Common myeloid progenitor, CD34-positive (primary cell): Measurements from ENCODE around the gene RAB28.

Experiments used
- CTCF ChIA-PET: fragments of 350-600 bp; sonication (Branson Sonifier 250); formaldehyde crosslinking; loops from one replicate; lab custom pipeline; 2021; ENCODE audit warnings: antibody characterized with exemption; lab: Charles Lee
- POLR2A ChIA-PET: fragments of 350-600 bp; sonication (Branson Sonifier 250); formaldehyde crosslinking; loops from one replicate; lab custom pipeline; 2021; ENCODE audit warnings: antibody characterized with exemption; lab: Charles Lee
- DNase-seq, 3 donors: peaks; one replicate each; pipeline versions ENCODE4 v3.0.0 to v3.0.0-alpha.2; 2013
- H3K27ac ChIP-seq, 2 experiments: 1 replicate in 1 of 2; 2 replicates in 1 of 2; pipeline ENCODE4 v1.7.0; 2013; ENCODE audit warnings: inconsistent platforms in 2 of 2, low read length in 2 of 2, mild to moderate bottlenecking in 2 of 2, low read depth in 1 of 2, moderate library complexity in 1 of 2; ENCODE audit not compliant: severe bottlenecking in 2 of 2, insufficient read depth in 1 of 2, poor library complexity in 1 of 2
- H3K27me3 ChIP-seq, 5 experiments: replicated peaks in 2 of 5; 1 replicate in 3 of 5; 2 replicates in 2 of 5; pipeline versions ENCODE4 v1.6.1 to v1.7.0; 2013; ENCODE audit warnings: low read length in 4 of 5, mild to moderate bottlenecking in 2 of 5, moderate library complexity in 2 of 5, inconsistent platforms in 1 of 5; ENCODE audit not compliant: insufficient read depth in 5 of 5, control insufficient read depth in 4 of 5
- H3K36me3 ChIP-seq, 4 experiments: 1 replicate in 2 of 4; 2 replicates in 2 of 4; pipeline versions ENCODE4 v1.6.1 to v1.7.0; 2013; ENCODE audit warnings: low read length in 3 of 4, control low read depth in 1 of 4, mild to moderate bottlenecking in 1 of 4; ENCODE audit not compliant: control insufficient read depth in 4 of 4, insufficient read depth in 4 of 4
- H3K4me1 ChIP-seq, 4 experiments: 1 replicate in 3 of 4; 2 replicates in 1 of 4; pipeline versions ENCODE4 v1.6.1 to v1.7.1; 2013; ENCODE audit warnings: low read length in 3 of 4, mild to moderate bottlenecking in 3 of 4, control low read depth in 1 of 4, inconsistent platforms in 1 of 4, moderate library complexity in 1 of 4; ENCODE audit not compliant: control insufficient read depth in 4 of 4, insufficient read depth in 4 of 4; ENCODE audit errors: control extremely low read depth in 1 of 4
- H3K4me3 ChIP-seq, 7 experiments: 1 replicate in 4 of 7; 2 replicates in 3 of 7; pipeline versions ENCODE4 v1.5.1 to v1.7.0; 2013; ENCODE audit warnings: mild to moderate bottlenecking in 7 of 7, low read length in 6 of 7, moderate library complexity in 6 of 7, inconsistent platforms in 2 of 7, low read depth in 2 of 7, control low read depth in 1 of 7; ENCODE audit not compliant: insufficient read depth in 4 of 7, control insufficient read depth in 1 of 7; ENCODE audit errors: extremely low read depth in 1 of 7
- H3K9me3 ChIP-seq, 5 experiments: 1 replicate in 4 of 5; 2 replicates in 1 of 5; pipeline versions ENCODE4 v1.6.1 to v1.7.1; 2013; ENCODE audit warnings: low read length in 4 of 5, mild to moderate bottlenecking in 2 of 5, inconsistent platforms in 1 of 5, low read depth in 1 of 5, moderate library complexity in 1 of 5; ENCODE audit not compliant: control insufficient read depth in 4 of 5, insufficient read depth in 2 of 5; ENCODE audit errors: control extremely low read depth in 1 of 5
- WGBS: methylation state at CpG from one replicate; pipeline ENCODE4 v1.1.5; 2013; ENCODE audit not compliant: insufficient coverage; 5-methylcytosine and 5-hydroxymethylcytosine counted together

Gene RAB28

DNA sequence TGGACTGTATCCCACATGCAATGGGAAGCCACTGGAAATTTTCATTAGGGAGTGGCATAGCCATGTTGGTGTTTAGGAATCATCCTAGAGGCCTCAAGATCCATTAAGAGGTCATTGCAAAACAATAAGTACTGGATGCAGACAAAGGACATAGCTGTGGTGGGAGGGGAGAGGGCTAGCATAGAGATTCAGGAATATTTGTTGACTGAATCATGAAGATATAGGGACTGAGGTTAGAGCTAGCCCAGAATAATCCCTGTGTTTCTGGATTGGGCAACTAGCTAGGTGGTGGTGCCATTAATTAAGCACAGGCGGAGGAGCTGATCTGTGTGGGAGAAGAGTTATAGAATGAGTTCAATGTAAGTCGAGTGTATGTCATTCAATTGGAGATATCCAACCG is 135.0 kb downstream of the RAB28 start:
- no peak for DNase-seq
- POLR2A ChIA-PET = no interaction called here
- 97% methylated on average over 3 of the region's 3 CpGs for WGBS
- H3K9me3 ChIP-seq = peaks cover 0 to 4% (median 0%) of the 10 kb centered on the region in 5 experiments
- no peaks in the 10 kb centered on the region for H3K36me3 ChIP-seq
- CTCF ChIA-PET = interaction anchor here (0.6 kb wide), 1 partner anchor 569 kb away, joined by 3 read pairs; no protein-coding TSS in a partner anchor
- H3K27me3 ChIP-seq = no peaks in the 10 kb centered on the region
- no peak overlapping the region for H3K27ac ChIP-seq
- no peak overlapping the region for H3K4me3 ChIP-seq
- H3K4me1 ChIP-seq = no peaks in the 10 kb centered on the region

DNA sequence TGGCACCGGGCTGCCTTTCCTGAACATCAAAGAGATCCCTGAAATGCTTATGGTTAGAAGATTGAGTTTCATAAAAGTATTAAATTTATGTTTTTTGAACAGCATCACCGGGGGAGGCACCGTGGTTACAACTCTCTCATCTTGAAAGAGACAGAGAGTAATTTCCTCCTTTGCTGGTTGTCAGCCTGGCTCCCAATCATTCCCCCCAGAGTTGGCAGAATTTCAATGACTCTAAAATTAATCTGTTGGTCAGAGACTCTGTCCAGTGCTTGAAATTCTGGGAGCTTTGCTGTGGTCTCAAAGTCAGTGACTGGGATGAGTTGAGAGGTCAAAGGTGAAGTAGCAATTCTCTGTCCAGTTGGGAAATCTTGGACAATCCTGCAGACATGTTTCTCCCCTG is 135.9 kb downstream of the RAB28 start:
- H3K36me3 ChIP-seq = no peaks in the 10 kb centered on the region
- CTCF ChIA-PET = no interaction called here
- H3K9me3 ChIP-seq = peaks cover 0 to 4% (median 0%) of the 10 kb centered on the region in 5 experiments
- POLR2A ChIA-PET = no interaction called here
- H3K4me3 ChIP-seq = no peak overlapping the region
- WGBS = 100% methylated on average over 3 of the region's 3 CpGs
- DNase-seq = no peak
- no peak overlapping the region for H3K27ac ChIP-seq
- H3K27me3 ChIP-seq = no peaks in the 10 kb centered on the region
- no peaks in the 10 kb centered on the region for H3K4me1 ChIP-seq

GRCh38 chr4:13347517-13348125 is 136.5 kb downstream of the RAB28 start:
- POLR2A ChIA-PET = no interaction called here

DNA sequence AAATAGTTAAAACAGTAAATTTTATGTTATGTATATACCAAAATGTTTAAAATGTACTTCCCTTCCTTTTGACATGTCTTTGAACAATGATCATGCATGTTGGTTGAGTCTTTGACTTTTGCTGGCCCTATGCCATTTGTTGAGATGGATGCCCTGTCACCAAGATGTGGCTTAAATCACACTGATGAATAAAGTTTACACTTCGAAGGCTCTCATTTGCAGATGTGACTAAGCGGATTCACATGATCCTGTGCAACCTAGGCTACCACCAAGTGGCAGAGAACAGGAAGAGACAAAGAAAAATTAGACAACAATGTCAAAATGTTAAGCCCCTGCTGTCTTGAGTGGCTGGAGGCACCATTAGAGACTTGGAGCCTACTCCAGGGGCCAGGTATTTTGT is 139.9 kb downstream of the RAB28 start:
- 68% methylated on average over 2 of the region's 2 CpGs for WGBS
- H3K27me3 ChIP-seq = no peaks in the 10 kb centered on the region
- DNase-seq = peak in 1 of 3 donors; percentile 19
- no peaks in the 10 kb centered on the region for H3K4me1 ChIP-seq
- H3K4me3 ChIP-seq = no peak overlapping the region
- peaks cover 0 to 2% (median 0%) of the 10 kb centered on the region in 5 experiments for H3K9me3 ChIP-seq
- ChIA-PET POLR2A (no interaction called here), CTCF (no interaction called here)
- H3K36me3 ChIP-seq = no peaks in the 10 kb centered on the region
- no peak overlapping the region for H3K27ac ChIP-seq

More at GRCh38 chr4:13347517-13348125, 136.5 kb downstream of the RAB28 start:
- 100% methylated on average over 1 of the region's 4 CpGs for WGBS
- Histone ChIP-seq H3K27ac (no peak overlapping the region), H3K9me3 (peaks cover 0 to 4% (median 0%) of the 10 kb centered on the region in 5 experiments), H3K4me1 (no peaks in the 10 kb centered on the region), H3K4me3 (no peak overlapping the region), H3K36me3 (no peaks in the 10 kb centered on the region), H3K27me3 (no peaks in the 10 kb centered on the region)
- no peak for DNase-seq
- CTCF ChIA-PET = no interaction called here

DNA sequence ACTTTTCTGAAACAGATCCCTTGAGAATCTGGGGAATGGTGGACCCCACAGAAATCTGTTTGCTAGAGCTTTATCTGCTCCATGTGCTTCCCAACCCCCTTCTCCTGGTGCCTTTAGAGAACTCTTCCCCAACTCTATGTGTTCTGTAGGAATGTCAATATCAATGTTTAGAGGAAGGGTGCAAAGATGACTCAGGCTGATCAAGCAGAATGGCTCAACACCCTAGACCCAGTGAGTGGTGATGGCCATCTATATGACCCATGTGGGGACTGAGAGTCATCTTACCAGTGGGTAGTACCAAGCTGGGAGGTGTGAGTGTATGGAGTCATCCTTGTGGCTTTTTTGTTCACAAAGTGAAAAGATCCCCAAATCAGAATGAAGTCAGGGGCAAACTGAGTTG is 143.5 kb downstream of the RAB28 start:
- ChIA-PET CTCF (interaction anchor here (0.6 kb wide), 1 partner anchor 13 kb away, joined by 4 read pairs; no protein-coding TSS in a partner anchor), POLR2A (no interaction called here)
- Histone ChIP-seq H3K4me3 (no peak overlapping the region), H3K27ac (no peak overlapping the region), H3K27me3 (no peaks in the 10 kb centered on the region), H3K36me3 (no peaks in the 10 kb centered on the region), H3K4me1 (no peaks in the 10 kb centered on the region), H3K9me3 (peaks cover 0 to 2% (median 0%) of the 10 kb centered on the region in 5 experiments)
- DNase-seq = no peak

DNA sequence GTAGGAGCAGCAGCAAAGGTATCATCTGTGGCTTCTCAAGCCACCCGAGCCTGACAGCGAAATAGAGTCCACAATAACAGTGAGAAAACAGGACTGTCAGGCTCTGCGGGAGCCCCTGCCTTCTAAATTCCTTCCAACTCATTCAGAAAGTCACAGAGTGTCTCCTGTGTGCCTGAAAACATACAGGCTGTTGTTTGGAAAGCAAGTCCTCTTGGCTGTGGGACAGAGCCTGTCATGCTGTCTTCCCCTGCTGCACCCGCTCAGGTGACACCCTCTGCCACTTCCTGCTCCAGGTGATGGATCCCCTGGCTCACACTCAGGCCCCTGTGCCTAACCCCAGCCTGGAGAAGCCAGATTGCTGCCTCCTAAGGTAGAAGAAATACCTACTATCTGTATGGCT is 152.3 kb downstream of the RAB28 start:
- Histone ChIP-seq H3K4me1 (no peaks in the 10 kb centered on the region), H3K4me3 (no peak overlapping the region), H3K9me3 (no peaks in the 10 kb centered on the region), H3K27ac (no peak overlapping the region), H3K27me3 (no peaks in the 10 kb centered on the region), H3K36me3 (no peaks in the 10 kb centered on the region)
- 90% methylated on average over 4 of the region's 4 CpGs for WGBS
- ChIA-PET CTCF (no interaction called here), POLR2A (no interaction called here)
- DNase-seq = no peak

DNA sequence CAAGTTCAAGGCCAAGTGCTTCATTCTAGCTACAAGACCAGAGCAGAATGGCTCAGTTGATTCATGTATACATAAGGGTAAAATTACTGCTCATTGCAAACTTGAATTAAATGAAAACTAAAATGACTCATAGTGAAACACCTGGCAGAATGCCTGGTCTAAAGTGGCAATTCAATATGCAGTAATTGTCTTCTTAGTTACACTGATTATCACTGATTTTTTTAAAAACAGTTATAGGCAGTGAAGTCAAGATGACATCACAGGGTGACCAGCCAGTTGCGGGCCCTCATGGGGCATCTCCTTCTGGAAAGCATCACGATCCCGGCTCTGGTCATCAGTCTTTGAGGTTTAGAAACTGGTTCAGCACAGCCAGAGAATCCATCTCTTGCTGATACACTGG is 154.2 kb downstream of the RAB28 start:
- ChIA-PET CTCF (no interaction called here), POLR2A (no interaction called here)
- no peak overlapping the region for H3K4me3 ChIP-seq

More for the DNA sequence above, 154.2 kb downstream of the RAB28 start:
- 100% methylated on average over 3 of the region's 3 CpGs for WGBS
- H3K27me3 ChIP-seq = no peaks in the 10 kb centered on the region
- no peaks in the 10 kb centered on the region for H3K4me1 ChIP-seq
- no peaks in the 10 kb centered on the region for H3K36me3 ChIP-seq
- H3K27ac ChIP-seq = no peak overlapping the region
- H3K9me3 ChIP-seq = no peaks in the 10 kb centered on the region
- no peak for DNase-seq
